Measurements from ENCODE around the gene SNTG2. TPM values are rescaled to one million over a fixed set of nuclear protein-coding genes. Genes with fewer than 3 reads are reported as not detected.

SNTG2 gene
- total and polyA plus RNA-seq, 2 of the 13 experiments (the other 11 are each of a cell fraction or from before 2014, with no cell fraction given): not detected

DNA sequence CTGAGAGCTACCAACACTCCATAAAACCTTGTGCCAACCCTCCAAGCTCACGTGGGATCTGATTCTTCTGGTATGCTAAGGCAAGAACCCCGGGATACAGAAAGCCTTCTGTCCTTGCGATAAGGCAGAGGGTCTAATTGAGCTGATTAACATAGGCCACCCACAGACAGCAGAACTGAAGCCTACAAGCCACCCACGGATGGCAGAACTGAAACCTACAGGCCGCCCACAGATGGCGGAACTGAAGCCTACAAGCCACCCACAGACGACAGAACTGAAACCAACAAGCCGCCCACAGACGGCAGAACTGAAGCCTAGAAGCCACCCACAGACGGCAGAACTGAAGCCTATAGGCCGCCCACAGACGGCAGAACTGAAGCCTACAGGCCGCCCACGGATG lies 216.3 kb downstream of the SNTG2 start (continued):
- TF ChIP-seq, protein P1, sequence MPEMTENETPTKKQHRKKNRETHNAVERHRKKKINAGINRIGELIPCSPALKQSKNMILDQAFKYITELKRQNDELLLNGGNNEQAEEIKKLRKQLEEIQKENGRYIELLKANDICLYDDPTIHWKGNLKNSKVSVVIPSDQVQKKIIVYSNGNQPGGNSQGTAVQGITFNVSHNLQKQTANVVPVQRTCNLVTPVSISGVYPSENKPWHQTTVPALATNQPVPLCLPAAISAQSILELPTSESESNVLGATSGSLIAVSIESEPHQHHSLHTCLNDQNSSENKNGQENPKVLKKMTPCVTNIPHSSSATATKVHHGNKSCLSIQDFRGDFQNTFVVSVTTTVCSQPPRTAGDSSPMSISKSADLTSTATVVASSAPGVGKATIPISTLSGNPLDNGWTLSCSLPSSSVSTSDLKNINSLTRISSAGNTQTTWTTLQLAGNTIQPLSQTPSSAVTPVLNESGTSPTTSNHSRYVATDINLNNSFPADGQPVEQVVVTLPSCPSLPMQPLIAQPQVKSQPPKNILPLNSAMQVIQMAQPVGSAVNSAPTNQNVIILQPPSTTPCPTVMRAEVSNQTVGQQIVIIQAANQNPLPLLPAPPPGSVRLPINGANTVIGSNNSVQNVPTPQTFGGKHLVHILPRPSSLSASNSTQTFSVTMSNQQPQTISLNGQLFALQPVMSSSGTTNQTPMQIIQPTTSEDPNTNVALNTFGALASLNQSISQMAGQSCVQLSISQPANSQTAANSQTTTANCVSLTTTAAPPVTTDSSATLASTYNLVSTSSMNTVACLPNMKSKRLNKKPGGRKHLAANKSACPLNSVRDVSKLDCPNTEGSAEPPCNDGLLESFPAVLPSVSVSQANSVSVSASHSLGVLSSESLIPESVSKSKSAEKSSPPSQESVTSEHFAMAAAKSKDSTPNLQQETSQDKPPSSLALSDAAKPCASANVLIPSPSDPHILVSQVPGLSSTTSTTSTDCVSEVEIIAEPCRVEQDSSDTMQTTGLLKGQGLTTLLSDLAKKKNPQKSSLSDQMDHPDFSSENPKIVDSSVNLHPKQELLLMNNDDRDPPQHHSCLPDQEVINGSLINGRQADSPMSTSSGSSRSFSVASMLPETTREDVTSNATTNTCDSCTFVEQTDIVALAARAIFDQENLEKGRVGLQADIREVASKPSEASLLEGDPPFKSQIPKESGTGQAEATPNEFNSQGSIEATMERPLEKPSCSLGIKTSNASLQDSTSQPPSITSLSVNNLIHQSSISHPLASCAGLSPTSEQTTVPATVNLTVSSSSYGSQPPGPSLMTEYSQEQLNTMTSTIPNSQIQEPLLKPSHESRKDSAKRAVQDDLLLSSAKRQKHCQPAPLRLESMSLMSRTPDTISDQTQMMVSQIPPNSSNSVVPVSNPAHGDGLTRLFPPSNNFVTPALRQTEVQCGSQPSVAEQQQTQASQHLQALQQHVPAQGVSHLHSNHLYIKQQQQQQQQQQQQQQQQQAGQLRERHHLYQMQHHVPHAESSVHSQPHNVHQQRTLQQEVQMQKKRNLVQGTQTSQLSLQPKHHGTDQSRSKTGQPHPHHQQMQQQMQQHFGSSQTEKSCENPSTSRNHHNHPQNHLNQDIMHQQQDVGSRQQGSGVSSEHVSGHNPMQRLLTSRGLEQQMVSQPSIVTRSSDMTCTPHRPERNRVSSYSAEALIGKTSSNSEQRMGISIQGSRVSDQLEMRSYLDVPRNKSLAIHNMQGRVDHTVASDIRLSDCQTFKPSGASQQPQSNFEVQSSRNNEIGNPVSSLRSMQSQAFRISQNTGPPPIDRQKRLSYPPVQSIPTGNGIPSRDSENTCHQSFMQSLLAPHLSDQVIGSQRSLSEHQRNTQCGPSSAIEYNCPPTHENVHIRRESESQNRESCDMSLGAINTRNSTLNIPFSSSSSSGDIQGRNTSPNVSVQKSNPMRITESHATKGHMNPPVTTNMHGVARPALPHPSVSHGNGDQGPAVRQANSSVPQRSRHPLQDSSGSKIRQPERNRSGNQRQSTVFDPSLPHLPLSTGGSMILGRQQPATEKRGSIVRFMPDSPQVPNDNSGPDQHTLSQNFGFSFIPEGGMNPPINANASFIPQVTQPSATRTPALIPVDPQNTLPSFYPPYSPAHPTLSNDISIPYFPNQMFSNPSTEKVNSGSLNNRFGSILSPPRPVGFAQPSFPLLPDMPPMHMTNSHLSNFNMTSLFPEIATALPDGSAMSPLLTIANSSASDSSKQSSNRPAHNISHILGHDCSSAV (CRISPR knock-in tag; IDR thresholded peaks at IDR 0.05; ENCODE audit: borderline replicate concordance): no peak
- TF ChIP-seq NAIF1 (CRISPR knock-in tag; IDR thresholded peaks at IDR 0.05; ENCODE audit: borderline replicate concordance): no peak
- TF ChIP-seq SP140L (CRISPR knock-in tag; IDR thresholded peaks at IDR 0.05; ENCODE audit: borderline replicate concordance): no peak
- TF ChIP-seq SNAPC2 (CRISPR knock-in tag; IDR thresholded peaks at IDR 0.05): no peak

GRCh38 chr2:1168846-1169245 lies 218.2 kb downstream of the SNTG2 start:
- no peak for DNase-seq (ENCODE audit: low spot score)
- TF ChIP-seq ZNF749 (CRISPR knock-in tag; IDR thresholded peaks at IDR 0.05; ENCODE audit: borderline replicate concordance) (no peak), MEF2D (CRISPR knock-in tag; IDR thresholded peaks at IDR 0.05) (no peak), TSC22D2 (CRISPR knock-in tag; IDR thresholded peaks at IDR 0.05; ENCODE audit: borderline replicate concordance) (no peak), PRPF4 (IDR thresholded peaks at IDR 0.05; ENCODE audit: low read depth, low read length, poor library complexity, severe bottlenecking) (no peak)
- TF ChIP-seq, protein P2, sequence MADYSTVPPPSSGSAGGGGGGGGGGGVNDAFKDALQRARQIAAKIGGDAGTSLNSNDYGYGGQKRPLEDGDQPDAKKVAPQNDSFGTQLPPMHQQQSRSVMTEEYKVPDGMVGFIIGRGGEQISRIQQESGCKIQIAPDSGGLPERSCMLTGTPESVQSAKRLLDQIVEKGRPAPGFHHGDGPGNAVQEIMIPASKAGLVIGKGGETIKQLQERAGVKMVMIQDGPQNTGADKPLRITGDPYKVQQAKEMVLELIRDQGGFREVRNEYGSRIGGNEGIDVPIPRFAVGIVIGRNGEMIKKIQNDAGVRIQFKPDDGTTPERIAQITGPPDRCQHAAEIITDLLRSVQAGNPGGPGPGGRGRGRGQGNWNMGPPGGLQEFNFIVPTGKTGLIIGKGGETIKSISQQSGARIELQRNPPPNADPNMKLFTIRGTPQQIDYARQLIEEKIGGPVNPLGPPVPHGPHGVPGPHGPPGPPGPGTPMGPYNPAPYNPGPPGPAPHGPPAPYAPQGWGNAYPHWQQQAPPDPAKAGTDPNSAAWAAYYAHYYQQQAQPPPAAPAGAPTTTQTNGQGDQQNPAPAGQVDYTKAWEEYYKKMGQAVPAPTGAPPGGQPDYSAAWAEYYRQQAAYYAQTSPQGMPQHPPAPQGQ (CRISPR knock-in tag; IDR thresholded peaks at IDR 0.05; ENCODE audit: borderline replicate concordance): no peak
- TF ChIP-seq, protein P3, sequence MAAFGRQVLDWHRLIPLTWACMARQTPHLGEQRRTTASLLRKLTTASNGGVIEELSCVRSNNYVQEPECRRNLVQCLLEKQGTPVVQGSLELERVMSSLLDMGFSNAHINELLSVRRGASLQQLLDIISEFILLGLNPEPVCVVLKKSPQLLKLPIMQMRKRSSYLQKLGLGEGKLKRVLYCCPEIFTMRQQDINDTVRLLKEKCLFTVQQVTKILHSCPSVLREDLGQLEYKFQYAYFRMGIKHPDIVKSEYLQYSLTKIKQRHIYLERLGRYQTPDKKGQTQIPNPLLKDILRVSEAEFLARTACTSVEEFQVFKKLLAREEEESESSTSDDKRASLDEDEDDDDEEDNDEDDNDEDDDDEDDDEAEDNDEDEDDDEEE (CRISPR knock-in tag; IDR thresholded peaks at IDR 0.05): no peak
- FAIRE-seq: no peak
- no peak overlapping the region for H3K9ac ChIP-seq (ENCODE audit: insufficient read depth, low read depth, low read length)
- CTCF ChIA-PET (ENCODE audit: low intra/inter-chr PET ratio, low total read pairs): no interaction called here
- no peaks in the 10 kb centered on the region for H3K4me1 ChIP-seq (ENCODE audit: insufficient read depth, low read length)
- 35% methylated on average over 10 of the region's 10 CpGs for WGBS (ENCODE audit: low lambda C conversion rate)
- intact Hi-C loops (cut with micrococcal nuclease; ENCODE audit: unreplicated experiment) (no loop called here), in situ Hi-C loops (cut with HindIII; ENCODE audit: extremely low pct_ligation_motif_present, low pct_unique_long_range_greater_than_20kb) (no loop called here)
- peaks cover 0 to 18% of the 10 kb centered on the region in 2 experiments; a peak in 3 of 5 replicates for H3K27me3 ChIP-seq (ENCODE audit: control insufficient read depth in 1 of 2, insufficient read depth in 2 of 2, low read length in 2 of 2)
- no peak; the same call in 2 of the 3 replicates for ATAC-seq
- peaks cover 6% of the 10 kb centered on the region for H3K9me3 ChIP-seq (ENCODE audit: low read length)
- POLR2A ChIA-PET: no interaction called here
- no peak overlapping the region for H3K4me3 ChIP-seq (replicated peaks in 1 of 3; ENCODE audit: insufficient read depth in 1 of 3, low read depth in 2 of 3, low read length in 3 of 3)
- BruUV-seq (replicated peaks): no TSS peak
- H3K27ac ChIP-seq (ENCODE audit: extremely low read length, insufficient read depth, low read length): no peak overlapping the region
- H4K20me1 ChIP-seq (ENCODE audit: insufficient read depth, low read length): no peaks in the 10 kb centered on the region
- no peak overlapping the region for H3K4me2 ChIP-seq (ENCODE audit: low read depth, low read length)
- H2AFZ ChIP-seq (ENCODE audit: low read length): no peak overlapping the region
- H3K36me3 ChIP-seq (replicated peaks in 1 of 2; ENCODE audit: control insufficient read depth in 1 of 2, insufficient read depth in 2 of 2, low read length in 2 of 2): no peaks in the 10 kb centered on the region
- no peaks in the 10 kb centered on the region for H3K79me2 ChIP-seq (ENCODE audit: insufficient read depth, low read length)
